ENCODE results near the gene MPL. TPM values are rescaled to one million over a fixed set of nuclear protein-coding genes. Genes with fewer than 3 reads are reported as not detected.

The MPL gene
- total and polyA plus RNA-seq, 2 of the 13 experiments (the other 11 are each of a cell fraction or from before 2014, with no cell fraction given), result not detected

DNA sequence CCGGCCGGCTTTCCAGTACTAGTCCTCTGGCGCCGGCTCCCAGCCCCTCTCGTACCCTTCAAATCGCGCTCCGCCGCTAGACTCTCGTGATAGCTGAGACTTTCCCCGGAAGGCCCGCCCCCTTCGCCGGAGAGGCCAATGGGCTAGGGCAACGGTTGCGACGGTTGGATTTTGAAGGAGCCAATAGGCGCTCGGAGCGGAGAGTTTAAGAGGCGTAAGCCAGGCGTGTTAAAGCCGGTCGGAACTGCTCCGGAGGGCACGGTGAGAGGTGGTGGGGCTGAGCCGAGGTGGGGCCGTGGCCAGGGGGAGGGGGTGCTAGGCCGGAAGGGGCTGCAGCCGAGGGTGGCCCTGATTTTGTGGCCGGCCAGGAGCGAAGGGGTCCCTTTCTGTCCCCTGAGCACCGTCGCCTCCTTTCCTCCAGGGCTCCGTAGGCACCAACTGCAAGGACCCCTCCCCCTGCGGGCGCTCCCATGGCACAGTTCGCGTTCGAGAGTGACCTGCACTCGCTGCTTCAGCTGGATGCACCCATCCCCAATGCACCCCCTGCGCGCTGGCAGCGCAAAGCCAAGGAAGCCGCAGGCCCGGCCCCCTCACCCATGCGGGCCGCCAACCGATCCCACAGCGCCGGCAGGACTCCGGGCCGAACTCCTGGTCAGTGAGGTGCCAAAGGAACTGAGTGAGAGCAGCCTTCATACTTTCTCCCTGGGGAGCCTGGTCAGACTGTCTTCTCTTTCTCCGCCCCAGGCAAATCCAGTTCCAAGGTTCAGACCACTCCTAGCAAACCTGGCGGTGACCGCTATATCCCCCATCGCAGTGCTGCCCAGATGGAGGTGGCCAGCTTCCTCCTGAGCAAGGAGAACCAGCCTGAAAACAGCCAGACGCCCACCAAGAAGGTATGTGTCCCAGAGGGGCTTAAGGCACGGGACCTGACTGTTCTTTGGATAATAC is 21.4 kb downstream of the MPL start, which contains the start of gene CDC20 (continued):
- no peak for TF ChIP-seq CENPBD1 (CRISPR knock-in tag; IDR thresholded peaks at IDR 0.05; ENCODE audit: borderline replicate concordance, low read depth)
- no peak for TF ChIP-seq ZNF761 (CRISPR knock-in tag; conservative IDR thresholded peaks at IDR 0.05)
- TF ChIP-seq, protein P1, sequence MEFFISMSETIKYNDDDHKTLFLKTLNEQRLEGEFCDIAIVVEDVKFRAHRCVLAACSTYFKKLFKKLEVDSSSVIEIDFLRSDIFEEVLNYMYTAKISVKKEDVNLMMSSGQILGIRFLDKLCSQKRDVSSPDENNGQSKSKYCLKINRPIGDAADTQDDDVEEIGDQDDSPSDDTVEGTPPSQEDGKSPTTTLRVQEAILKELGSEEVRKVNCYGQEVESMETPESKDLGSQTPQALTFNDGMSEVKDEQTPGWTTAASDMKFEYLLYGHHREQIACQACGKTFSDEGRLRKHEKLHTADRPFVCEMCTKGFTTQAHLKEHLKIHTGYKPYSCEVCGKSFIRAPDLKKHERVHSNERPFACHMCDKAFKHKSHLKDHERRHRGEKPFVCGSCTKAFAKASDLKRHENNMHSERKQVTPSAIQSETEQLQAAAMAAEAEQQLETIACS (CRISPR knock-in tag; IDR thresholded peaks at IDR 0.05), result no peak
- TF ChIP-seq ZNF10 (CRISPR knock-in tag; IDR thresholded peaks at IDR 0.05; ENCODE audit: borderline replicate concordance, low read depth), result no peak
- TF ChIP-seq, protein P2, sequence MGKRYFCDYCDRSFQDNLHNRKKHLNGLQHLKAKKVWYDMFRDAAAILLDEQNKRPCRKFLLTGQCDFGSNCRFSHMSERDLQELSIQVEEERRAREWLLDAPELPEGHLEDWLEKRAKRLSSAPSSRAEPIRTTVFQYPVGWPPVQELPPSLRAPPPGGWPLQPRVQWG (CRISPR knock-in tag; IDR thresholded peaks at IDR 0.05; ENCODE audit: borderline replicate concordance, low read depth), result no peak
- no peak for TF ChIP-seq ZNF614 (CRISPR knock-in tag; IDR thresholded peaks at IDR 0.05; ENCODE audit: borderline replicate concordance)
- TF ChIP-seq ZNF772 (CRISPR knock-in tag; IDR thresholded peaks at IDR 0.05), result 0 out of 2 replicates have a peak, but pooled peaks have one; percentile 48
- TF ChIP-seq TBX2 (CRISPR knock-in tag; IDR thresholded peaks at IDR 0.05; ENCODE audit: borderline replicate concordance), result peak; percentile 17; the same call in 1 of the 2 replicates
- TF ChIP-seq ZBTB2 (CRISPR knock-in tag; IDR thresholded peaks at IDR 0.05; ENCODE audit: low read depth), result peak; percentile 86
- peak; percentile 26; the same call in 1 of the 2 replicates for TF ChIP-seq ZNF605 (CRISPR knock-in tag; IDR thresholded peaks at IDR 0.05)
- TF ChIP-seq ZNF354B (CRISPR knock-in tag; IDR thresholded peaks at IDR 0.05), result peak; percentile 95; the same call in 1 of the 2 replicates
- TF ChIP-seq ZNF616 (CRISPR knock-in tag; IDR thresholded peaks at IDR 0.05; ENCODE audit: low read depth), result no peak
- TF ChIP-seq NR2F2 (IDR thresholded peaks at IDR 0.05; ENCODE audit: borderline replicate concordance, low read depth), result peak; percentile 33; the same call in 1 of the 2 replicates
- TF ChIP-seq ZSCAN21 (CRISPR knock-in tag; IDR thresholded peaks at IDR 0.05; ENCODE audit: borderline replicate concordance), result no peak
- TF ChIP-seq, protein P3, sequence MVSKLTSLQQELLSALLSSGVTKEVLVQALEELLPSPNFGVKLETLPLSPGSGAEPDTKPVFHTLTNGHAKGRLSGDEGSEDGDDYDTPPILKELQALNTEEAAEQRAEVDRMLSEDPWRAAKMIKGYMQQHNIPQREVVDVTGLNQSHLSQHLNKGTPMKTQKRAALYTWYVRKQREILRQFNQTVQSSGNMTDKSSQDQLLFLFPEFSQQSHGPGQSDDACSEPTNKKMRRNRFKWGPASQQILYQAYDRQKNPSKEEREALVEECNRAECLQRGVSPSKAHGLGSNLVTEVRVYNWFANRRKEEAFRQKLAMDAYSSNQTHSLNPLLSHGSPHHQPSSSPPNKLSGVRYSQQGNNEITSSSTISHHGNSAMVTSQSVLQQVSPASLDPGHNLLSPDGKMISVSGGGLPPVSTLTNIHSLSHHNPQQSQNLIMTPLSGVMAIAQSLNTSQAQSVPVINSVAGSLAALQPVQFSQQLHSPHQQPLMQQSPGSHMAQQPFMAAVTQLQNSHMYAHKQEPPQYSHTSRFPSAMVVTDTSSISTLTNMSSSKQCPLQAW (CRISPR knock-in tag; IDR thresholded peaks at IDR 0.05), result 0 out of 2 replicates have a peak, but pooled peaks have one; percentile 58
- TF ChIP-seq ZNF557 (CRISPR knock-in tag; IDR thresholded peaks at IDR 0.05), result no peak
- TF ChIP-seq ZNF598 (CRISPR knock-in tag; IDR thresholded peaks at IDR 0.05; ENCODE audit: borderline replicate concordance), result no peak
- TF ChIP-seq FLYWCH1 (CRISPR knock-in tag; IDR thresholded peaks at IDR 0.05), result no peak
- no peak for TF ChIP-seq ZNF383 (CRISPR knock-in tag; IDR thresholded peaks at IDR 0.05; ENCODE audit: borderline replicate concordance)
- TF ChIP-seq ZNF670 (CRISPR knock-in tag; IDR thresholded peaks at IDR 0.05; ENCODE audit: borderline replicate concordance), result no peak
- TF ChIP-seq MAFG (CRISPR knock-in tag; IDR thresholded peaks at IDR 0.05), result no peak
- no peak for TF ChIP-seq BCL3 (CRISPR knock-in tag; IDR thresholded peaks at IDR 0.05)

Measured in HepG2 (cell line).